PC-3 (cell line): ENCODE results near the gene SSNA1. TPM values are rescaled to one million over a fixed set of nuclear protein-coding genes. Genes with fewer than 3 reads are reported as not detected.
A peak's percentile ranks its signal among the peaks of the same experiment; 100 is the strongest.

Experiments used
- ATAC-seq: fragments of 200-7000 bp; cut with Tn5 transposase; 2 replicates; pipeline ENCODE4 v1.9.1; 2020; ENCODE audit warnings: mild to moderate bottlenecking, moderate library complexity
- BruUV-seq: library from RNA; stranded (reverse); fragments of 400-500 nt; replicated peaks from 2 replicates; lab custom pipeline; 2021; lab: Mats Ljungman, UMichigan
- CTCF ChIA-PET: fragments of 300-600 bp; sonication (Branson Sonifier 250); formaldehyde crosslinking; loops from one replicate; lab custom pipeline; 2022; ENCODE audit warnings: antibody characterized with exemption; lab: Charles Lee
- POLR2A ChIA-PET: fragments of 300-600 bp; sonication (Branson Sonifier 250); formaldehyde crosslinking; loops from one replicate; lab custom pipeline; 2022; ENCODE audit warnings: antibody characterized with exemption; ENCODE audit not compliant: unreplicated experiment; lab: Charles Lee
- DNase-seq: peaks from one replicate; pipeline ENCODE4 v3.0.0-alpha.2; 2015
- H2AFZ ChIP-seq: fragments of 300-600 bp; sonication (generic); 2 replicates; pipeline ENCODE4 v1.6.0; 2016; ENCODE audit warnings: antibody characterized with exemption, low read length
- H3F3A ChIP-seq: fragments of 300-600 bp; sonication (generic); one replicate; pipeline ENCODE4 v1.6.0; 2017; ENCODE audit warnings: antibody characterized with exemption, low read length, control low read depth, mild to moderate bottlenecking; ENCODE audit not compliant: unreplicated experiment
- H3K27ac ChIP-seq: fragments of 300-600 bp; sonication (generic); 2 replicates; pipeline ENCODE4 v1.5.1; 2016; ENCODE audit warnings: mild to moderate bottlenecking, low read length
- H3K27me3 ChIP-seq: fragments of 300-600 bp; sonication (generic); 2 replicates; pipeline ENCODE4 v1.6.1; 2016; ENCODE audit warnings: low read length, mixed read lengths
- H3K36me3 ChIP-seq: fragments of 300-600 bp; sonication (generic); 2 replicates; pipeline ENCODE4 v1.6.1; 2016; ENCODE audit warnings: low read depth, mixed run types, low read length, mixed read lengths
- H3K4me1 ChIP-seq: fragments of 300-600 bp; sonication (generic); 2 replicates; pipeline ENCODE4 v1.5.1; 2016; ENCODE audit warnings: low read length; ENCODE audit not compliant: insufficient read depth
- H3K4me2 ChIP-seq: fragments of 300-600 bp; sonication (generic); 2 replicates; pipeline ENCODE4 v1.6.0; 2016; ENCODE audit warnings: low read length
- H3K4me3 ChIP-seq: fragments of 300-600 bp; sonication (generic); 2 replicates; pipeline ENCODE4 v1.5.1; 2016; ENCODE audit warnings: mild to moderate bottlenecking, low read length, mixed read lengths
- H3K79me2 ChIP-seq: fragments of 300-600 bp; sonication (generic); 2 replicates; pipeline ENCODE4 v1.6.1; 2017; ENCODE audit warnings: low read length, mixed read lengths
- H3K9ac ChIP-seq: fragments of 300-600 bp; sonication (generic); 2 replicates; pipeline ENCODE4 v1.6.0; 2016; ENCODE audit warnings: mild to moderate bottlenecking, low read length
- H3K9me2 ChIP-seq: fragments of 300-600 bp; sonication (generic); replicated peaks from 2 replicates; pipeline ENCODE4 v1.6.1; 2016; ENCODE audit warnings: mixed run types, low read length, mixed read lengths
- H3K9me3 ChIP-seq: fragments of 300-600 bp; sonication (generic); 2 replicates; pipeline ENCODE4 v1.6.1; 2016; ENCODE audit warnings: low read length, mixed read lengths
- H4K20me1 ChIP-seq: fragments of 300-600 bp; sonication (generic); 2 replicates; pipeline ENCODE4 v1.6.1; 2016; ENCODE audit warnings: low read length, mixed read lengths
- CTCF ChIP-seq: fragments of 300-600 bp; sonication (generic); conservative IDR thresholded peaks from 2 replicates; pipeline ENCODE4 v1.5.1; 2017; ENCODE audit warnings: antibody characterized with exemption, low read depth, mild to moderate bottlenecking, low read length
- EZH2 ChIP-seq: fragments of 300-600 bp; sonication (generic); IDR thresholded peaks from one replicate; pipeline ENCODE4 v1.6.1; 2017; ENCODE audit warnings: antibody characterized with exemption, mild to moderate bottlenecking, low read length; ENCODE audit not compliant: unreplicated experiment
- EZH2phosphoT487 ChIP-seq: fragments of 300-600 bp; sonication (generic); IDR thresholded peaks from 2 replicates; pipeline ENCODE4 v1.6.1; 2018; ENCODE audit warnings: mild to moderate bottlenecking, antibody characterized with exemption, low read length, borderline replicate concordance
- intact Hi-C: fragments of 100-400 bp; cut with micrococcal nuclease; formaldehyde crosslinking; loops from 2 replicates; pipeline ENCODE4 v1.9.0; 2023
- total RNA-seq: library from RNA; depleted of rRNA; stranded (reverse); fragments of >200 nt; gene quantifications from 2 replicates; pipeline ENCODE4 v1.2.3, GENCODE V29; 2014

The SSNA1 gene
- total RNA-seq, 1 experiment from 2014 or later = 123 TPM

GRCh38 chr9:137185921-137186320, 2.6 kb upstream of the SSNA1 start:
- intact Hi-C loops = loop anchor here (5.0 kb wide), 1 partner anchor 41 kb away; the partner anchor contains the start of genes CYSRT1 and RNF224
- peaks cover 25% of the 10 kb centered on the region for H3K4me1 ChIP-seq

GRCh38 chr9:137186385-137186784, 2.1 kb upstream of the SSNA1 start:
- H3K4me1 ChIP-seq = peaks cover 25% of the 10 kb centered on the region
- H3F3A ChIP-seq = no peaks in the 10 kb centered on the region
- H3K4me3 ChIP-seq = peak overlapping the region; percentile 99
- POLR2A ChIA-PET = no interaction called here
- no peaks in the 10 kb centered on the region for H3K36me3 ChIP-seq
- CTCF ChIA-PET = no interaction called here
- no peak overlapping the region for H3K27ac ChIP-seq
- H3K9ac ChIP-seq = no peak overlapping the region
- H3K27me3 ChIP-seq = no peaks in the 10 kb centered on the region
- no peak overlapping the region for H2AFZ ChIP-seq
- BruUV-seq = no TSS peak
- no peaks in the 10 kb centered on the region for H3K9me2 ChIP-seq
- intact Hi-C loops = loop anchor here (5.0 kb wide), 1 partner anchor 41 kb away; the partner anchor contains the start of genes CYSRT1 and RNF224
- ATAC-seq (no peak), DNase-seq (no peak)
- H4K20me1 ChIP-seq = peaks cover 11% of the 10 kb centered on the region
- H3K79me2 ChIP-seq = peaks cover 40% of the 10 kb centered on the region
- H3K4me2 ChIP-seq = peak overlapping the region; percentile 96
- no peak for TF ChIP-seq CTCF
- no peak for TF ChIP-seq EZH2phosphoT487
- no peak for TF ChIP-seq EZH2
- no peaks in the 10 kb centered on the region for H3K9me3 ChIP-seq

More at GRCh38 chr9:137185921-137186320, 2.6 kb upstream of the SSNA1 start:
- Histone ChIP-seq H3K4me3 (no peak overlapping the region; the same call in 1 of the 2 replicates), H3K4me2 (peak overlapping the region; percentile 96; the same call in 1 of the 2 replicates), H3F3A (no peaks in the 10 kb centered on the region), H3K79me2 (peaks cover 40% of the 10 kb centered on the region), H3K36me3 (no peaks in the 10 kb centered on the region), H3K9me3 (no peaks in the 10 kb centered on the region), H4K20me1 (peaks cover 11% of the 10 kb centered on the region), H3K9ac (no peak overlapping the region), H3K27ac (no peak overlapping the region), H2AFZ (no peak overlapping the region), H3K9me2 (no peaks in the 10 kb centered on the region), H3K27me3 (no peaks in the 10 kb centered on the region)
- no peak for ATAC-seq
- POLR2A ChIA-PET = no interaction called here
- BruUV-seq = no TSS peak
- DNase-seq = no peak
- TF ChIP-seq CTCF = no peak
- TF ChIP-seq EZH2phosphoT487 = no peak
- TF ChIP-seq EZH2 = no peak
- CTCF ChIA-PET = no interaction called here

GRCh38 chr9:137187386-137187785, 1.1 kb upstream of the SSNA1 start:
- peak overlapping the region; percentile 96 for H3K4me2 ChIP-seq
- H2AFZ ChIP-seq = no peak overlapping the region
- ATAC-seq (no peak), DNase-seq (no peak)
- ChIA-PET POLR2A (no interaction called here), CTCF (no interaction called here)
- TF ChIP-seq EZH2 = no peak
- no peak for TF ChIP-seq EZH2phosphoT487
- no peak for TF ChIP-seq CTCF
- intact Hi-C loops = loop anchor here (5.0 kb wide), 1 partner anchor 40 kb away; the partner anchor contains the start of genes CYSRT1 and RNF224
- no peaks in the 10 kb centered on the region for H3K36me3 ChIP-seq
- H4K20me1 ChIP-seq = peaks cover 11% of the 10 kb centered on the region
- H3K79me2 ChIP-seq = peaks cover 40% of the 10 kb centered on the region
- H3K4me1 ChIP-seq = peaks cover 25% of the 10 kb centered on the region
- H3K4me3 ChIP-seq = peak overlapping the region; percentile 99
- H3K9ac ChIP-seq = peak overlapping the region; percentile 93
- H3K9me3 ChIP-seq = no peaks in the 10 kb centered on the region
- no peaks in the 10 kb centered on the region for H3F3A ChIP-seq
- no TSS peak for BruUV-seq
- no peaks in the 10 kb centered on the region for H3K27me3 ChIP-seq
- no peak overlapping the region for H3K27ac ChIP-seq
- H3K9me2 ChIP-seq = no peaks in the 10 kb centered on the region
